ENCODE data around the gene HOXD13. TPM values are rescaled to one million over a fixed set of nuclear protein-coding genes. Genes with fewer than 3 reads are reported as not detected.
A peak's percentile ranks its signal among the peaks of the same experiment; 100 is the strongest.

The HOXD13 gene
- total RNA-seq, 1 donor from 2014 or later: not detected

GRCh38 chr2:176110415-176111308 lies 18.1 kb downstream of the HOXD13 start:
- DNase-seq: no peak
- Histone ChIP-seq H3K27me3 (ENCODE audit: low read depth) (peaks cover 99% of the 10 kb centered on the region), H3K36me3 (no peaks in the 10 kb centered on the region), H3K4me3 (no peak overlapping the region), H3K27ac (replicated peaks) (no peak overlapping the region), H3K4me1 (peaks cover 29% of the 10 kb centered on the region), H3K9me3 (replicated peaks) (no peaks in the 10 kb centered on the region)
- intact Hi-C loops (cut with micrococcal nuclease): no loop called here
- no peak for TF ChIP-seq CTCF (IDR thresholded peaks at IDR 0.05; ENCODE audit: borderline replicate concordance)

GRCh38 chr2:176111309-176111663 lies 18.8 kb downstream of the HOXD13 start:
- DNase-seq: no peak
- Histone ChIP-seq H3K36me3 (no peaks in the 10 kb centered on the region), H3K27me3 (ENCODE audit: low read depth) (peaks cover 99% of the 10 kb centered on the region), H3K4me1 (peaks cover 28% of the 10 kb centered on the region), H3K27ac (replicated peaks) (no peak overlapping the region), H3K4me3 (no peak overlapping the region), H3K9me3 (replicated peaks) (no peaks in the 10 kb centered on the region)
- intact Hi-C loops (cut with micrococcal nuclease): no loop called here
- TF ChIP-seq CTCF (IDR thresholded peaks at IDR 0.05; ENCODE audit: borderline replicate concordance): peak; percentile 58

DNA sequence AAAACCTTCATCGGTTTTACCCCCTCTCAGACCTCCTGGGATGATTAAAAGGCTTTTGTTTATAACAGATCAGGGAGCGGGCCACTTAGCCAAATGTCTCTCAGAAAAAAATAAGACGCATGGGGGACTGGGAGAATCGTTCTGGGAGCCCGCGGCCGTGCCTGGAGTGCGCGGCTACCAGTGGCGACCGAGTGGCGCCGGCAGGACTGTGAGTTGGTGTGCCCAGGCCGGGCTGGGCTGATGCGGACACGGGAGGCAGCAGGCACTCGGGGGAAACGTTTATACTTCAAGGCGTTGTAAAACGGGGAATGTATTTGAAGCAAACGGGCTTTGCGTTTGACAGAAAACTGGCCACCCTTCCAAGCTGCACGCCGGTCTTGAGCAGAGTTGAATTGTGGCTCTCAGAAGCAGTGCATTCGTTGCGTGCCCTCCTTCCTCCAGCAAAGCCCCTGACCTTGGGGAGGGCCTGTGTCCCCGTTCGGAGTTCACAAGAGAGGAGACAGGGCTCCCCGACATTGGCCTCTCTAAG lies 19.4 kb downstream of the HOXD13 start:
- H3K27ac ChIP-seq (replicated peaks): no peak overlapping the region
- no peaks in the 10 kb centered on the region for H3K9me3 ChIP-seq (replicated peaks)
- TF ChIP-seq CTCF (IDR thresholded peaks at IDR 0.05; ENCODE audit: borderline replicate concordance): no peak
- H3K36me3 ChIP-seq: no peaks in the 10 kb centered on the region
- DNase-seq: no peak
- no peak overlapping the region for H3K4me3 ChIP-seq
- peaks cover 99% of the 10 kb centered on the region for H3K27me3 ChIP-seq (ENCODE audit: low read depth)
- intact Hi-C loops (cut with micrococcal nuclease): no loop called here
- H3K4me1 ChIP-seq: peaks cover 22% of the 10 kb centered on the region

DNA sequence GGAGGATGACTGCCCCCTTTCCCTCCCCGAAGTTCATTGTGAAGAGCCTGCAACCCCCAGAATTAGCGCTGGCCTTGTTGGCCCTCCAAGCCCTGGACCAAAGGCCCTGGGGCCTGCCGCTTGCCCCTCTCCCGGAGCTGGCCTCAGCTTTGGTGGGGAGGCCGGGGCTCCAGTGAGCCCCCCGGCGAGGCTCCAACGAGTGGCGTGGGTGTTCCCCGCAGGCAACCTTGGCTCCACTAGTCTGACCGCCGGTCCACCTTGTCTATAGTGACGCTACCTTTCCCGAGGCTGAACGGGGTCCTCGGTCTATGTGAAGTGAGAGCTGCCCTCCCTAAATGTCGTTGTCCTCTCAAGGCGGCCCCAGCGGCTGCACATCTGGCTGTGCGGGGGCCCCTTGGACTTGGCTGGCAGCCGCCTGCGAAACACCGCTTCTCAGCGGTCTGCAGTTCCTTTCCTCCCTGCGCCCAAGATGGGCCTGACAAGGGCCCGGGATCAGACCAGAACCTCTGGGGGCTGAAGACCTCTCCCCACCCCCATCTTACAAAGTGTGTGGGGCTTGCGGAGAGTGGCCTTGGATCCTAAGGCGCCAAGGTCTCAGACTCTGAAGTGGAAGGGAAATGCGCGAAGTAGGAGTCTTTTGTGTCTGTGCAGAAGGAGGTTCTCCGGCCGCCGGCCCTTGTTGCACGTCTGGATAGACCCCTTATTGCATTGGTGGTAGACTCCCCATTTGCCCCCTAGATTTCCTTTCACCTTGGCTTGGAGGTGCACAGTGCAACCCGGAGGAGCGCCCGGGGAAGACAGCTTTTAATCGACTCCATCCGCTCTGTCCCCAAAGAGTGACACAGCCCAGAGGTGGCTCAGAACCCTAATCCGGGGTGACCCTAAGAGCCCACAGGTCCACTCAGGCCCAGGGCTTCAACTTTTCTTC lies 20.1 kb downstream of the HOXD13 start:
- intact Hi-C loops (cut with micrococcal nuclease): no loop called here
- TF ChIP-seq CTCF (IDR thresholded peaks at IDR 0.05; ENCODE audit: borderline replicate concordance): no peak
- no peak for DNase-seq
- H3K27me3 ChIP-seq (ENCODE audit: low read depth): peaks cover 100% of the 10 kb centered on the region
- H3K9me3 ChIP-seq (replicated peaks): no peaks in the 10 kb centered on the region
- H3K4me1 ChIP-seq: peaks cover 17% of the 10 kb centered on the region
- no peaks in the 10 kb centered on the region for H3K36me3 ChIP-seq
- no peak overlapping the region for H3K27ac ChIP-seq (replicated peaks)
- no peak overlapping the region for H3K4me3 ChIP-seq

DNA sequence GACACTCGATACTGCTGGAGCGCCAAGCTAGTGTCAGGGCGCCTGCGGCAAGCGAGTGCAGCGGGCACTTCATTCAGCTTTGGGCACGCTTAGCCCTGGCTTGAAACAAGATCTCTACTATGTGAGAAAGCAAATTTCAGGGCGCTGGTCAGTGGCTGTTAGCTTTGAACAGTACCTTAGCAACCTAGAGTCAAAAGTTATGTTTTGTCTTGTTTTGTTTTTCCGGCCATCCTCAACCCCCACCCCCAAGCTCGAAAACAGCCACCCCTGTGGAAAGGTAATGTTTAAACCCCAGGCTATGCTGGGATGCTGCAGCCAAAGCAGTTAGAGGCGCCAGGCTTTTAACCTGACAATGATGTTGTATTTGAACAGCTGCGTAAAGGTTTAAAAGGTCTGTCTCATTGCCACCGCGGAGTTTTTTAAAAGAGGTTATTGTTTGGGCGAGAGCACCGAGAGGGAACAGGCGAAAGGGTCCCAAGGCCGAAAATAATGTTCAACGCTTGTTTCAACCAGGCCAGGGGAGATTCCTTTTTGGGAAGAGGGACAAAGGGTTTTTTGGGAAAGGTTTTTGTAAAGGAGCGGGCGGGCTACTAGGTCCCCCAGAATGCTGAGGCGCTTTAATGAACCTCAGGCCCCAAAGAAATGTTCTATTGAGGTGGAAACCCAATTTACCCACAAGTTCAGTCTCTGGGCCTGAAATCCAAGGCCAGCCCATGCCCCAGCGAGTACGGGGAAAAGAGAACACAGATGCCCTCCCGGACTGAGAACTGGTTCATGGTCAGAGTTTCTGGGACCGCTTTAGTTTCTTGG lies 21.8 kb downstream of the HOXD13 start:
- intact Hi-C loops (cut with micrococcal nuclease): no loop called here
- no peak for DNase-seq
- Histone ChIP-seq H3K27ac (replicated peaks) (no peak overlapping the region), H3K4me1 (peaks cover under 1% of the 10 kb centered on the region), H3K27me3 (ENCODE audit: low read depth) (peaks cover 100% of the 10 kb centered on the region), H3K4me3 (no peak overlapping the region), H3K9me3 (replicated peaks) (no peaks in the 10 kb centered on the region), H3K36me3 (no peaks in the 10 kb centered on the region)
- no peak for TF ChIP-seq CTCF (IDR thresholded peaks at IDR 0.05; ENCODE audit: borderline replicate concordance)

Data from left ventricle myocardium inferior (tissue), 1 donor.